Heart right ventricle (tissue), 16 donors: Measurements from ENCODE around the gene PCSK5. TPM values are rescaled to one million over a fixed set of nuclear protein-coding genes. Genes with fewer than 3 reads are reported as not detected.

Source experiments
- ATAC-seq, 8 donors: fragments of 200-7000 bp; cut with Tn5 transposase; one replicate each; pipeline ENCODE4 v1.9.1; 2020; ENCODE audit warnings: mild to moderate bottlenecking in 8 of 8, moderate library complexity in 8 of 8, moderate number of reproducible peaks in 1 of 8
- DNase-seq, 2 donors: peaks; one replicate each; pipeline ENCODE4 v3.0.0-alpha.2; 2020
- H3K27ac ChIP-seq, 10 donors: fragments of 200-600 bp; sonication (generic) in 2 of 10; one replicate each; pipeline versions ENCODE4 v1.5.0 to v1.8.0; 2020 to 2022; ENCODE audit warnings: mild to moderate bottlenecking in 3 of 10
- H3K27me3 ChIP-seq, 7 donors: fragments of 200-600 bp; one replicate each; pipeline ENCODE4 v1.8.0; 2021 to 2022; ENCODE audit warnings: mild to moderate bottlenecking in 2 of 7
- H3K36me3 ChIP-seq, 9 donors: fragments of 200-600 bp; sonication (generic) in 1 of 9; one replicate each; pipeline versions ENCODE4 v1.5.0 to v1.8.0; 2020 to 2022; ENCODE audit warnings: mild to moderate bottlenecking in 2 of 9
- H3K4me1 ChIP-seq, 9 donors: fragments of 200-600 bp; sonication (generic) in 1 of 9; one replicate each; pipeline versions ENCODE4 v1.5.0 to v1.8.0; 2020 to 2022; ENCODE audit warnings: mild to moderate bottlenecking in 4 of 9
- H3K4me3 ChIP-seq, 10 donors: fragments of 200-600 bp; sonication (generic) in 2 of 10; one replicate each; pipeline versions ENCODE4 v1.5.0 to v1.8.0; 2020 to 2022; ENCODE audit warnings: mild to moderate bottlenecking in 7 of 10, moderate library complexity in 2 of 10
- H3K9me3 ChIP-seq, 11 donors: fragments of 200-600 bp in 10 of 11; sonication (generic) in 2 of 11; one replicate each; pipeline versions ENCODE4 v1.5.0 to v1.8.0; 2013 to 2022; ENCODE audit warnings: mild to moderate bottlenecking in 2 of 11, control low read depth in 1 of 11, moderate library complexity in 1 of 11
- WGBS, 2 donors: extraction: QIAGEN DNeasy Blood & Tissue Kit; methylation state at CpG; one replicate each; pipeline ENCODE4 v1.1.7; 2013; ENCODE audit warnings: inconsistent platforms in 1 of 2; 5-methylcytosine and 5-hydroxymethylcytosine counted together
- intact Hi-C, 10 donors: fragments of 100-400 bp; cut with DNase I; formaldehyde crosslinking; loops; one replicate each; pipeline versions ENCODE4 v1.11.1 to v1.14.2; 2022
- polyA plus RNA-seq, 2 donors: library from polyadenylated mRNA; stranded (reverse); fragments of 200-250 nt; gene quantifications; one replicate each; pipeline ENCODE4 v1.2.3, GENCODE V29; 2013
- total RNA-seq, 10 donors: library from RNA; stranded (reverse); fragmentation: NEBNext Ultra II Directional in 3 of 10; extraction: Animal tissue kit (Norgen Biotek cat#: 25700) in 3 of 10; gene quantifications; one replicate each; pipeline versions ENCODE4 v1.2.1 to v1.2.4, GENCODE V29; 2021 to 2023
- TF ChIP-seq, protein P1 (sequence below), 9 donors: fragments of 200-600 bp; sonication (generic) in 2 of 9; IDR thresholded peaks; one replicate each; pipeline versions ENCODE4 v1.5.0 to v1.8.0; 2021 to 2022; ENCODE audit warnings: antibody characterized with exemption in 9 of 9, mild to moderate bottlenecking in 5 of 9, moderate library complexity in 1 of 9
- donor health status: Arrhythmogenic right ventricular cardiomyopathy.
- donor health status: ischemic (EF 13 %, LVEDD 7.1; RV severe dilation, severe dysfunction).
- donor health status: healthy with polysubstance abuse.
- donor health status: DM: no; HTN: yes; CAD: no.
- donor health status: DM: no; HTN: no; CAD: no.
- donor health status: ischemic (EF 25% LVEDD 6.9; RV normal size, moderate dysfunction).
- donor health status: ischemic (EF 25% LVEDD 5.7; RV mildly dilated, moderate dysfunction).
- donor health status: healthy.
- donor health status: DM: yes; HTN: yes; CAD: no.
- donor health status: Ischemic cardiomyopathy.
- donor health status: ischemic (EF 35%, LVEDD 5.7; RV mildly dilated, moderate dysfunction).
- donor health status: nonischemic (EF 11% LVEDD 7.7; RV severe dilation, severe dysfunction).
- donor health status: DM: yes; HTN: yes; CAD: no.
- donor health status: PGD.
- donor health status: ischemic (EF 29% LVEDD 5.4; RV normal size, mild dysfunction).
- donor health status: nonischemic (EF 23%, LVEDD 6.1; RV moderate dilation, normal function).

The PCSK5 gene
- total and polyA plus RNA-seq, 12 donors, result 1.8 to 8.3 (median 5.7) TPM

DNA sequence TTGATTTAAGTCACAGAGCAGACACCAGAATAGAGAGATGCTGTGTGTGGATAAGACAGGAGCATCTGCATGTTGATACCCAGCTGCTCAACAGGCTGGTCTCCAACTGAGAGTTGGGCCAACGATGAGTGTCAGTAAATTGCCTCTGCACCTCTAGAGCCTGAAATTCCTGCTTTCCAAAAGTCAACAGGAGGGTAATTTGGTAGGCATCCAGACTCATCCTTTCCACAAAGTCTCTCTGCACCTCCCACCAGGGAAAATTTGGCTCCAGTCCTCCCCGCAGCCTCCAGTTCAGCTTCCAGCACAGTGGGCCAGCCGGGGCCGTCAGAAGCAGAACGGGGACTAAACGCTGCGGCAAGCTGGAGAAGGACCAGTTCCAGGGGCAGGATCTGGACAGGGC lies 366.8 kb downstream of the PCSK5 start:
- peaks cover 0 to 11% (median 5%) of the 10 kb centered on the region in 9 donors for H3K4me1 ChIP-seq
- peak overlapping the region in 5 of 10 donors; percentile 38 to 72 (median 69) for H3K27ac ChIP-seq
- TF ChIP-seq, protein P1, sequence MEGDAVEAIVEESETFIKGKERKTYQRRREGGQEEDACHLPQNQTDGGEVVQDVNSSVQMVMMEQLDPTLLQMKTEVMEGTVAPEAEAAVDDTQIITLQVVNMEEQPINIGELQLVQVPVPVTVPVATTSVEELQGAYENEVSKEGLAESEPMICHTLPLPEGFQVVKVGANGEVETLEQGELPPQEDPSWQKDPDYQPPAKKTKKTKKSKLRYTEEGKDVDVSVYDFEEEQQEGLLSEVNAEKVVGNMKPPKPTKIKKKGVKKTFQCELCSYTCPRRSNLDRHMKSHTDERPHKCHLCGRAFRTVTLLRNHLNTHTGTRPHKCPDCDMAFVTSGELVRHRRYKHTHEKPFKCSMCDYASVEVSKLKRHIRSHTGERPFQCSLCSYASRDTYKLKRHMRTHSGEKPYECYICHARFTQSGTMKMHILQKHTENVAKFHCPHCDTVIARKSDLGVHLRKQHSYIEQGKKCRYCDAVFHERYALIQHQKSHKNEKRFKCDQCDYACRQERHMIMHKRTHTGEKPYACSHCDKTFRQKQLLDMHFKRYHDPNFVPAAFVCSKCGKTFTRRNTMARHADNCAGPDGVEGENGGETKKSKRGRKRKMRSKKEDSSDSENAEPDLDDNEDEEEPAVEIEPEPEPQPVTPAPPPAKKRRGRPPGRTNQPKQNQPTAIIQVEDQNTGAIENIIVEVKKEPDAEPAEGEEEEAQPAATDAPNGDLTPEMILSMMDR (IDR thresholded peaks at IDR 0.05), result no peak
- intact Hi-C loops, result loop anchor here in 1 of 10 donors (2.0 kb wide), 1 partner anchor 35 kb away; no protein-coding TSS in a partner anchor
- ATAC-seq (peak in 5 of 8 donors; percentile 8 to 48 (median 36)), DNase-seq (peak; percentile 29 to 34)
- H3K9me3 ChIP-seq, result no peaks in the 10 kb centered on the region
- no peaks in the 10 kb centered on the region for H3K36me3 ChIP-seq
- H3K4me3 ChIP-seq, result no peak overlapping the region
- 79 to 82% methylated on average over 7 of the region's 7 CpGs for WGBS, 2 donors
- H3K27me3 ChIP-seq, result no peaks in the 10 kb centered on the region

DNA sequence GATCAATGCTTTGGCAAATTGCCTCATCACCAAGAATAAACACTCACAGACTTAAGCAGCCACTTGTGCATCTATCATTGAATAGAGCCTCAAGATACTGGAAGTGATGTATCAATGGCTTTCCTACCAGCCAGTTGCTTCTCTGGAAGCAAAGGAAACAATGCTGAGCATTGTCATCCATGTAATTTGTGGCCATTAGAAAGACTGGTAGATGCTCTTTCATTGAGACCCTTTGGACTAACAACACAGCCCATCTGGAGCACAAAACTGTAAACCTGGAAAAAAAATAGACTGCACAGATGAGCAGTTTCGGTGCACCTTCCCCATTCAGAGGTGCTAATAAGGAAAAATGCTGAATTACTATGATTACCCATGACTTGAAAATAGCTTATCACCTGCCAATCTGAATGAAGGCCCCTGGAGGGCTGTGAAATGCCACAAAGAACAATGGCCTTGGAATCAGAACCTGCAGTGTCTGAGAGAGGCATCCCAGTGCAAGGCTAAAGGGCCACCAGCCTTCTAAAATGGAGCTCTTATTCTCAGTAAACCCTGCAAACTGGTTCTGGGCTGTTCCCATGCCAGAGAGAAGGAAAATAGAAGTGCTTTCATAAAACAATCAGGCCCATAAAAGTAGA lies 376.3 kb downstream of the PCSK5 start:
- H3K4me1 ChIP-seq, result no peaks in the 10 kb centered on the region
- WGBS, 2 donors, result 86 to 97% methylated on average over 1 of the region's 1 CpG
- H3K27ac ChIP-seq, result no peak overlapping the region
- ATAC-seq, result no peak
- no peaks in the 10 kb centered on the region for H3K27me3 ChIP-seq
- DNase-seq, result no peak
- peaks cover 0 to 22% (median 7%) of the 10 kb centered on the region in 11 donors for H3K9me3 ChIP-seq
- no peaks in the 10 kb centered on the region for H3K36me3 ChIP-seq
- no peak overlapping the region for H3K4me3 ChIP-seq
- TF ChIP-seq, protein P1 (IDR thresholded peaks at IDR 0.05), result no peak
- intact Hi-C loops, result no loop called here

DNA sequence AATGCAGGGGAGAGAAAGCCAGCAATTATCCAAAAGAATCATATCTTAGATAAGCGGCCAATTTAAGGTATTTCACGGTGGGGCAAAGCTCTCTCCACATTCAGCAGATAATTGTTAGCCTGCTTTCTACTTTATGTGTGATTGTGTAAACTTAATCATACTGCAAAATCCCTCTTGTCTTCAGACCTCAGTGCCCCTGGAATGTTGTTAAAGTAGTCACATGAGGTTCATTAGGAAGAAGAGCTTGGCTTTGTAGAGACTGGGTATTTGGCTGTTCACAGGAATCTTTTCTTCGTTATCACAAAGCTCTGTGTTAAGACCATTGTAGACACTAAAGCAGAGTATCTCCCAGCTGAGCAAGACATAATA lies 376.8 kb downstream of the PCSK5 start:
- WGBS, 2 donors, result 69 to 77% methylated on average over 3 of the region's 3 CpGs
- Histone ChIP-seq H3K27ac (no peak overlapping the region), H3K36me3 (no peaks in the 10 kb centered on the region), H3K4me1 (no peaks in the 10 kb centered on the region), H3K4me3 (no peak overlapping the region), H3K27me3 (no peaks in the 10 kb centered on the region), H3K9me3 (peaks cover 0 to 22% (median 7%) of the 10 kb centered on the region in 11 donors)
- DNase-seq, result no peak
- intact Hi-C loops, result no loop called here
- ATAC-seq, result no peak
- TF ChIP-seq, protein P1 (IDR thresholded peaks at IDR 0.05), result no peak

DNA sequence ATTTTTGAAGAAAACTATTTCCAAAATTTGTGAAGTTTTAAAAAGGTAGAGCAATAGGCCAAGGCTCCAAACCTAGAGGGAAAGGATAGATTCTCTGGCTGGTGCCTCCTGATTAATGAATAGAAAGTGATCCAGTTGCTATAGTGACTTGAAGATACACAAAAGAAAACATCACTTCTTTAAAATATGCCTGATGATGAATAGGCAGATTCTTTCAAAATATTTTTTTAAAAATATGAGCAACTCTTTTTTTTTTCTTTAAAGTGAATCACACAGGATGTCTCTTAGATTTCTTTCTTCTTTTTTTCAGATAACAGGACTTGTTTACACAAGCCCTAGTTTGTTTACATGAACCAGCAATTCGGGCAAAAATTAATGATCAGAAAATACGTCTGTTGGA lies 379.3 kb downstream of the PCSK5 start:
- Histone ChIP-seq H3K4me1 (no peaks in the 10 kb centered on the region), H3K36me3 (no peaks in the 10 kb centered on the region), H3K27me3 (no peaks in the 10 kb centered on the region), H3K4me3 (no peak overlapping the region), H3K9me3 (peaks cover 0 to 5% (median 0%) of the 10 kb centered on the region in 11 donors), H3K27ac (peak overlapping the region in 2 of 10 donors; percentile 3 to 22)
- ATAC-seq (no peak), DNase-seq (no peak)
- intact Hi-C loops, result no loop called here
- TF ChIP-seq, protein P1 (IDR thresholded peaks at IDR 0.05), result no peak
- WGBS, 2 donors, result 39 to 59% methylated on average over 2 of the region's 2 CpGs
